GM19468 (cell line): Measurements from ENCODE around the gene GMDS.

ENCODE experiments used
- ATAC-seq: cut with Tn5 transposase; IDR thresholded peaks from one replicate; pipeline ENCODE4 v1.9.1; 2021; ENCODE audit warnings: mild to moderate bottlenecking, moderate library complexity, moderate number of reproducible peaks; ENCODE audit not compliant: unreplicated experiment; ENCODE audit errors: extremely low read depth

Gene GMDS

GRCh38 chr6:1596088-1596852 lies 649.1 kb downstream of the GMDS start:
- ATAC-seq = no peak

DNA sequence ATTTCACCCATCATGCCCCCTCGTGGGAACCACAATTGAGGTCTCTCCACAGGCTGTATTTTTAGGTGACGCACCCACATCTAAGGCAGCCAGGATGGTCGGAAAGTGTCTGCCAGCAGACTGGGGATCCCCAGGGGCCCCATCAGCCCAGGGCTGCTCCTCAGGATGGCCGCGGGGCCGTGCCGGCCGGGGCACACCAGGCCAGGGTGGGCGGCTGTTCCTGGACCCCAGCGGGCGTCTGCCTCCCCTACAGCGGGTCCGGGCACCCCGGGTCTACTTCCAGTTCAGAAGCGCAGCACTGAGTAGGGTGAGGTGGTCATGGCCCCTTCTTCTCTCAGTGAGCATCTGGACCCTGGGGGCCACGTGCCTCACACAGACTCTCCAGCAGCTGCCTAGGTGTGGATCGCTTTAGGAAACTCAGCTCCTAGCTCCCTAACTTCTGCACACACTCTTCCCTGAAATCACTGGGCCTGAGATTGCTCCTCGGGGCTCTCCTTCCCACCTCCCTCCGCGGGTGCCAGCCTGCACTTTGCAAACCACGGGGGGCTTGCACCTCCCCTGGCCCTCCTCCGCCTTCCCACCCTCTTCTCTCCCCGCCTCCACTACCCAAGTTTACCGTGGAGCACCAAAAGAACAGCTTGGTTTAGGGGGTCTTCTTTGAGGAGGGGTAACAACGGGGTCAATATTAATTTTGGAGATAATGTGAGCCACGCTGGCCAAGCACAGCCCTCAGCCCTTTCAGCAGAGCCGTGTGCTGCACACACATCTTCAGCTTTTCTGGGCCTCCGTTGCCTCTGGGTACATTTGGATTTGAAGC lies 649.9 kb downstream of the GMDS start:
- ATAC-seq = no peak

DNA sequence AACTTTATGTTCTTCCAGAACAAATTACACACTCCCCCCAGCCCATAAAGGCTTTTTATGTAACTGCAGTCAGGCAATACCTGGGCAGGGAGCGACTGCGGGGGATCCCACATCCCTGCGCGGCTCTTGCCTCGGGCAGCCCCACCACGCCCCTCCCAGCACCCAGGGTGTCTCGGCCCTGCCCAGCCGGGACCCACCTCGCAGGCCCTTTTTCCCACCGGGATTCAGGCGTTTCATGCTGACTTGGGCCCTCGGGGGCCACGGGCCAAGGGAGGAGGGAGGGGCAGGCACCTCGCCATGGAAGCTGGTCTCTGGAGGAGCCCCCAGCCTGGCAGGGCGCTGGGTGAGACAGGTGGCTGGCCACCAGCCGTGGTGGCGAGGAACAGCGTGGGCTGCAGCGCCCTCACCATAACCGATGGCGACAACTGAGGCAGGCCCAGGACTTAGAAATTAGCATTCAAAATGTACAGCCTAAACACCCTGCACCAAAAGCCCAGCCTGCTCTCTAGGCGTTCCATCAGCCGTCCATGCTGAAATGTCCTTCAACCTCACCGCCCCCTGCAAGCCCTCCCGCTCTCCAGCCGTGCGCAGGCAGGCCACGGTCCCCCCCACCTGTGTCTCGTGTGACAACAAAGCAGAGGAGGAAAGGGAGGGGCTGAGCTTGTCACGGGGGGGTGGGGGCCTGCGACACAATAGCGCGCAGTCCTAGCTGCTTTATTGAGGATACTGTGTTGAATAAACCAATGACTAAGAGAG lies 650.8 kb downstream of the GMDS start:
- no peak for ATAC-seq

- no peak for ATAC-seq
Measured at GRCh38 chr6:1593958-1594314, 651.5 kb downstream of the GMDS start.

DNA sequence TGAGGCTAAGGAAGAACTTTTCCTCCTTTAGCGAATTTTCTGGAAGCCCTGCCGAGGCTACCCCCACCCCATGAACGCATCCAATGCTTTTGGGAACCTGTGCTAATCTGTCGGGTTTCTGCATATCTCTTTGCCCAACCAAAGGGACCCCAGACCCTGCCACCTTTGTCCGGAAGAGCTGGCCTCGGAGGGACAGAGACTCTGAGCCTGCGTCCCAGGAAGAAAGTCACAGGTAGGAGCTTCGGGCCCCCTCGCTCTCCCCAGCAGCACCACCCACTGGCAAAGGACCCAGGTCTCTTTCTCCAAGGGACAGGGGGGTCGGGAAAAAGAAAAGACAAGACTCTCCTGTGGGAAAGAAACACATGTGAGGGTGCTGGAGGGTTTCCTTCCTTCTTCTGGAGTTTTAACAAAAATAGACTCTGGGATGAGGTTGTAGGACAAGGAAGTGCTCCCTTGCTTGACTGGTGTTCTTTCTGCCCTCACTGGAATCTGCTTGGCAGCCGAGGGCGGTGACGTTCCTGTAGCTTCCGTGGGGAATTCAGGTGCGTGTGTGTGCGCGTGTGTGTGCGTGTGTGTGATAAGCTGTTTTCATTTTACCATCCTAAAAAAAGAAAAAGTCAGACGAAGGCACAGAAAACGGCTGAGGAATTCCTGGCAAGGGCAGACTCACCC lies 652.0 kb downstream of the GMDS start:
- no peak for ATAC-seq

DNA sequence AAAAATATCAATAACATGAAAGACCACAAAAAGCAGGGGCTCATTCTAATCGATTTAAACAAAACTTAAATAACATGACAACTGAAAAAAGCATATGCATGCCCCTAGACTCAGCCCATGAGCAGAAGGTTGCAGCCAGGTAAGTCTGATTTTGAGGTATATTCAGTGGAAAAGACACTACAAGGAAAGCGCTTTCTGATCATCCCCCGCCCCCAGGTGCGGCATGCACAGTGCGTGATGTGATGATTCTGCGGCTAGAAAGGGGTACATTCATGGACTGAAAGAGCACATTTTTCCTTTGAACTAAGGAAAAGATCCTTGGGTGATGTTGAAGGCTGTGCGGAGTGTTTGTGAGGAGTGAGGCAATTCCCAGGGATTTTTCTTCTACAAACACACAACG lies 652.6 kb downstream of the GMDS start:
- no peak for ATAC-seq

DNA sequence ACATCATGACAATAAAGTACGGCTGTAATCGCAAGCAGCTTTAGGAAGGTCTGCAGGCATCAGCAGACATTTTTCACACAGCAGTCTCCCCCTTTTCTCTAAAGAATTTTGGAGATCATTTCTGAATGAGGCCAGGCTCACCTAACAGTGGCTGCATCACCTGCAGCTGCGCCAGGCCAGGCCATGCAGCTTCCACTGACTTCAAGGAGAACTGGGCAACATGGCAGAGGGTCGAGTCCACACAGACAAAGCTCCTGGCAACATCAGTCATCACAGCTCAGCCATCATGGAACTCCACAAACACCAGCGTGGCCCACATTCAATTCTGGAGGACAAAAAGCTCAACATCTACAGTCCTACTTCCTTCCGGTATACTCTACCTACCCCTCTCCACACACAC lies 653.5 kb downstream of the GMDS start:
- no peak for ATAC-seq

DNA sequence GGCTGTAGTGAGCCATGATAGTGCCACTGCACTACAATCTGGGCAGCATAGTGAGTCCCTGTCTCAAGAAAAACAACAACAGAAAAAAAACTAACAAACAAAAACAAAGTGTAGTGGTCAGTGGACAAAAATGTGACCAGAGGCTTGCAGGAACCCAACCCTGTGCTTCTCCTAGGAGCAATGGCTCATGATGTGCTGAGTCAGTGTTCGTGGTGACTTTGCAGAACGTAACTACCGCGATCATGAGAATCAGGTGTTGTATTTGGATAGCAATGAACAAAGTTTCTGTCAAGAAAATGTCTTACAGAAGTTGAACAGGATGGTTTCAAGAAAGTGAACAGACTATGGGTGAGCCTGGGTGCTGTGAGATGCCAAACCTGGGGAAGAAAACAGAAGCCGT lies 654.2 kb downstream of the GMDS start:
- no peak for ATAC-seq

GRCh38 chr6:1590580-1590979 lies 654.8 kb downstream of the GMDS start:
- ATAC-seq = no peak

DNA sequence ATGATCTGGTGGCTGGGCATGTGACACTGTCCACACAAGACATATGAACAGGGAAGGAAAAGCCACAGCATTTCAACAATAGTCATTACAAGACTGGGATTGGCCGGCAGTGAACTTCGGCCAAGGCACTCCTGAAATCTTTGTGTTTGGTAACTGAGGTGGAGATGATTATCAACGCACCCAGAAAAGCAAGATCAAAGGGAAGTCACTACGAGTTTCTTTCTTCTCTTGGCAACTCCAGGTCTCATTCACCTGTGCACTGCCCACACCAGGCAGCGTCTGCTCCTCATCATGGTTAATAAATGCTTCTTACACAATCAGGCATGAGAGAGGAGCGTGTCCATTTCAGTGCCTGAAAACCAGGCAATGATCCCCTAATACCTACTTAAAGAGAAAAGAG lies 656.2 kb downstream of the GMDS start:
- no peak for ATAC-seq

- ATAC-seq = no peak
Measured at GRCh38 chr6:1587977-1588376, 657.4 kb downstream of the GMDS start.

- no peak for ATAC-seq
Measured at GRCh38 chr6:1587546-1587945, 657.9 kb downstream of the GMDS start.

- ATAC-seq = no peak
Measured at GRCh38 chr6:1586861-1587450, 658.4 kb downstream of the GMDS start.

- no peak for ATAC-seq
Measured at GRCh38 chr6:1586256-1586655, 659.1 kb downstream of the GMDS start.

DNA sequence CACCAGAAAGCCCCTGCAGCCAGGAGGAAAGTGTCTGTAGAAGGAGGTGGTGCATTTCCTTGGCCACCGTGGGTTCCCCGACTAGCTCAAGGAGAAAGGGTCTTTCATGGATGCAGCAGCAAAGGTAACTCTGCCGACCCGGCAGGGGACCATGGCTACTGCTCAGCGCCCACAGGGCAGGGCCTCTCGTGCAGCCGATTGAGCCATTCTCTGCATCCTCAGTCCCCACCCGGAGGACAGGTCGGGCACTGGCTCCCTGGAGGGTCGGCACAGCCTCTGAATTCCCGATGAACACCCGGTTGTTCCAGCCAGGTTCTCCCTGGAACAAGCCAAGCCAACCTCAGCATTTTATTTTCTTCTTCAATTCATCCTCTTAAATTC lies 659.7 kb downstream of the GMDS start:
- ATAC-seq = no peak

DNA sequence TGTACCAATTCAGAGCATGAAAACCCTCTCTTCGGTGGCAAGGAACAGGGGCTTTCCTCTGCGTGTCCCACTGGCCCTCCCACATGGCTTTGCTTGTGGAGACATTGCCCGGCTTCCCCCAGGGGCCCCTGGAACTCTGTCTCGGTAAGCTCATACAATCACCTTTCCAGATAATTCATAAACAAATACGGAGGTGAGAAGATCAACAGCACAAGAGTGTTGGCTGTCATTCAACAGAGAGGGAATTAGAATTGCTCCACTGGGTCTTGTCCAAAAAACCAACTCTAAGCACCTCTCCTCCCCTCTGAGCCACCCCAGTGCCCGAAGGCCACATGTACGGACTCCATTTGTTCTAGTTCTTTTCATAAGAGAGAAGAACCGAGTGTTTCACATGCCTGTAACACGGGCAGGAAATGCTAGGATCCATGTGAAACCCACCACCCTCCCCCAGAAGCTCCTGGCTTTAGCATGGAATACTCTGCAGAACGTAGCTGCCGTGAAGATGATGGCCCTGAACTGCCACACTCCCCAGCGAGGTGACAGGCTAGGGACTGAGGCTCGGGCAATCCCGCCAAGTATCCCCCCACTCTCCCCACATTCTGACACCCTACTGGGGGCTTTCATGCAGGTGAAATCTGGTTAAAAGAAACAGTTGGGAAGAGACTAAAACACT lies 660.3 kb downstream of the GMDS start:
- ATAC-seq = no peak

DNA sequence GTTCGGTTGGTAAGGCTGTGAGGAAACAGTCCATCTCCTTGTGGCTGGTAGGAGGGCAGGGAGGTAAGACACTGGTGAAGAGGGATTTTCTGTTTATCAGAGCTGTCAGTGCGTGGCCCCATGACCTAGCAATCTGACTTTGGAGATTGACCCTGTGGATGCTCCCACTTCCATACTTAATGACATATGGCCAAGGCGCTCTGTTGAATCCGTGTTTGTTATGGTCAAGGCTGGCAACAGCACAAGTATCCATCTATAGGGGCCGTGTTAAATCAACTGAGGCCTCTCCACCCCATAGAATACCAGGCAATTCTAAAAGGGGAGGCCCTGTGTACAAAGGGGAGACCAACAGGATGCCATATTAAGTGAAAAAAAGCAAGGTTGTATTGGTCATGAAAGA lies 661.3 kb downstream of the GMDS start:
- ATAC-seq = no peak

DNA sequence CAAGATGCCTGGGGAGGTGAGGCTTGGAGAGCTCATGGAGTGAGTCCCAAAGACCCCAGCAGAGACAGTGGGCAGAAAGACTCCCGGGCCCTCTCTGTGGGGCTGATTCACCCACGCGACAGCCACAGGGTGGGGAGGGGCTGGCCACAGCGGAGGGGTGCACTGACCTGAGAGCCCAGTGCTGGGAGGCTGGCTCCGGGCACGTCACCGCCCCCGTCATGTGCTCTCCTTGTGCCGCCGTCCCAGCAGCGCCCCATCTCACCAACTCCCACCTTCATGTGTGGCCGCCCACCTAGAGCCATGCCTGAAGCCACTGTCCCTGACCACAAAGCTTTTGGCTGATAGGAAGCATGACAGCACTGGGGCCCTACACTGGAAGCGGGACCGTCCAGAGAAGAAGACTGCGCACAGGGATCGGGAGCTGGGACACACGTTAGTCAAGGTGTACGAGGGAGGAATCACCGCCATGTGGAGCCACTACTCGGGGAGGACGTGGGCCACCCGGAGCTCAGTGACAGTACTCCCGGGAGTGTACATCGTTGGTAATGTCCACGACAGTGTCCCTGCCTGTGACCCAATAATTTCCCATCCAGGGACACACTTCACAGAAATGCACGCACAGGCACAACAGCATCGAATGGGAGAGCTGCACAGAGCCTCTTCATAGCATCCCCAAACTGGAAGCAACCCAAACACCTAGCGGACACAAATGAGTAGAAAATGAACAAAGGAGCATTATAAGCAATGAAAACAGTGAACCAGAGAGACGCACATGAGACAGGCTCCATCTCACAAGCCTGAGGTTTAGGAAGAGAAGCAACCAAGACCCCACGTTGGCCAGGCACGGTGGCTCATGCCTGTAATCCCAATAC lies 664.0 kb downstream of the GMDS start:
- no peak for ATAC-seq

GRCh38 chr6:1580585-1580984 lies 664.8 kb downstream of the GMDS start:
- no peak for ATAC-seq
